Activated CD4-positive, CD25-positive, alpha-beta regulatory T cell (primary cell): ENCODE measurements around the gene LASP1.

Experiments
- DNase-seq, 4 experiments: peaks; one replicate each; lab custom pipeline; 2025; lab: John Stamatoyannopoulos, UW

LASP1 gene

GRCh38 chr17:38889745-38890409, 20.0 kb downstream of the LASP1 start:
- no peak for DNase-seq

GRCh38 chr17:38890410-38890746, 20.5 kb downstream of the LASP1 start:
- no peak for DNase-seq

- DNase-seq = no peak
Measured at GRCh38 chr17:38891441-38891840, 21.6 kb downstream of the LASP1 start.

GRCh38 chr17:38892083-38892482, 22.2 kb downstream of the LASP1 start:
- DNase-seq = no peak

- no peak for DNase-seq
Measured at GRCh38 chr17:38892620-38893019, 22.8 kb downstream of the LASP1 start.

GRCh38 chr17:38893113-38893512, 23.3 kb downstream of the LASP1 start:
- no peak for DNase-seq

- DNase-seq = no peak
Measured at GRCh38 chr17:38893607-38894006, 23.7 kb downstream of the LASP1 start.

GRCh38 chr17:38894276-38894675, 24.4 kb downstream of the LASP1 start:
- no peak for DNase-seq

GRCh38 chr17:38896346-38896954, 26.6 kb downstream of the LASP1 start:
- DNase-seq = no peak

GRCh38 chr17:38897176-38897575, 27.3 kb downstream of the LASP1 start:
- no peak for DNase-seq

GRCh38 chr17:38897671-38898290, 27.9 kb downstream of the LASP1 start:
- DNase-seq = no peak

- no peak for DNase-seq
Measured at GRCh38 chr17:38898291-38898679, 28.4 kb downstream of the LASP1 start.

- DNase-seq = peak; percentile 59 to 72 (median 69)
Measured at GRCh38 chr17:38898812-38899348, 29.0 kb downstream of the LASP1 start.

- DNase-seq = no peak
Measured at GRCh38 chr17:38899421-38899820, 29.6 kb downstream of the LASP1 start.

GRCh38 chr17:38900978-38901656, 31.3 kb downstream of the LASP1 start:
- no peak for DNase-seq

GRCh38 chr17:38903404-38903803, 33.5 kb downstream of the LASP1 start:
- DNase-seq = no peak

- no peak for DNase-seq
Measured at GRCh38 chr17:38904892-38905291, 35.0 kb downstream of the LASP1 start.

- no peak for DNase-seq
Measured at GRCh38 chr17:38905375-38905774, 35.5 kb downstream of the LASP1 start.

- no peak for DNase-seq
Measured at GRCh38 chr17:38906460-38907228, 36.8 kb downstream of the LASP1 start.

- no peak for DNase-seq
Measured at GRCh38 chr17:38907930-38908675, 38.2 kb downstream of the LASP1 start.

- no peak for DNase-seq
Measured at GRCh38 chr17:38908676-38909181, 38.9 kb downstream of the LASP1 start.
